Panc1 (cell line): Measurements from ENCODE around the gene MTMR4.

Source experiments
- SIN3A ChIP-seq: IDR thresholded peaks from 2 replicates; pipeline ENCODE4 v1.6.1; 2012; ENCODE audit warnings: low read depth, mild to moderate bottlenecking, low read length, moderate library complexity, borderline replicate concordance; ENCODE audit not compliant: insufficient read depth
- TCF7L2 ChIP-seq: IDR thresholded peaks from 2 replicates; pipeline ENCODE4 v1.6.1; 2011; ENCODE audit warnings: mild to moderate bottlenecking, low read depth, low read length, inconsistent platforms
- TF ChIP-seq, protein P1 (sequence below): fragments of 450-650 bp; IDR thresholded peaks from 2 replicates; pipeline ENCODE4 v1.5.1; 2017; ENCODE audit warnings: mild to moderate bottlenecking
- TF ChIP-seq, protein P2 (sequence below), 2 experiments: IDR thresholded peaks; 2 replicates each; pipeline ENCODE4 v1.6.1; 2011 to 2012; ENCODE audit warnings: low read depth in 2 of 2, control low read depth in 1 of 2, low read length in 1 of 2, mild to moderate bottlenecking in 1 of 2, moderate library complexity in 1 of 2; ENCODE audit not compliant: insufficient read depth in 1 of 2

GRCh38 chr17:58528443-58528842 is 14.0 kb upstream of the MTMR4 start:
- TF ChIP-seq, protein P1, sequence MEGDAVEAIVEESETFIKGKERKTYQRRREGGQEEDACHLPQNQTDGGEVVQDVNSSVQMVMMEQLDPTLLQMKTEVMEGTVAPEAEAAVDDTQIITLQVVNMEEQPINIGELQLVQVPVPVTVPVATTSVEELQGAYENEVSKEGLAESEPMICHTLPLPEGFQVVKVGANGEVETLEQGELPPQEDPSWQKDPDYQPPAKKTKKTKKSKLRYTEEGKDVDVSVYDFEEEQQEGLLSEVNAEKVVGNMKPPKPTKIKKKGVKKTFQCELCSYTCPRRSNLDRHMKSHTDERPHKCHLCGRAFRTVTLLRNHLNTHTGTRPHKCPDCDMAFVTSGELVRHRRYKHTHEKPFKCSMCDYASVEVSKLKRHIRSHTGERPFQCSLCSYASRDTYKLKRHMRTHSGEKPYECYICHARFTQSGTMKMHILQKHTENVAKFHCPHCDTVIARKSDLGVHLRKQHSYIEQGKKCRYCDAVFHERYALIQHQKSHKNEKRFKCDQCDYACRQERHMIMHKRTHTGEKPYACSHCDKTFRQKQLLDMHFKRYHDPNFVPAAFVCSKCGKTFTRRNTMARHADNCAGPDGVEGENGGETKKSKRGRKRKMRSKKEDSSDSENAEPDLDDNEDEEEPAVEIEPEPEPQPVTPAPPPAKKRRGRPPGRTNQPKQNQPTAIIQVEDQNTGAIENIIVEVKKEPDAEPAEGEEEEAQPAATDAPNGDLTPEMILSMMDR: no peak
- no peak for TF ChIP-seq SIN3A
- no peak for TF ChIP-seq TCF7L2
- TF ChIP-seq, protein P2, sequence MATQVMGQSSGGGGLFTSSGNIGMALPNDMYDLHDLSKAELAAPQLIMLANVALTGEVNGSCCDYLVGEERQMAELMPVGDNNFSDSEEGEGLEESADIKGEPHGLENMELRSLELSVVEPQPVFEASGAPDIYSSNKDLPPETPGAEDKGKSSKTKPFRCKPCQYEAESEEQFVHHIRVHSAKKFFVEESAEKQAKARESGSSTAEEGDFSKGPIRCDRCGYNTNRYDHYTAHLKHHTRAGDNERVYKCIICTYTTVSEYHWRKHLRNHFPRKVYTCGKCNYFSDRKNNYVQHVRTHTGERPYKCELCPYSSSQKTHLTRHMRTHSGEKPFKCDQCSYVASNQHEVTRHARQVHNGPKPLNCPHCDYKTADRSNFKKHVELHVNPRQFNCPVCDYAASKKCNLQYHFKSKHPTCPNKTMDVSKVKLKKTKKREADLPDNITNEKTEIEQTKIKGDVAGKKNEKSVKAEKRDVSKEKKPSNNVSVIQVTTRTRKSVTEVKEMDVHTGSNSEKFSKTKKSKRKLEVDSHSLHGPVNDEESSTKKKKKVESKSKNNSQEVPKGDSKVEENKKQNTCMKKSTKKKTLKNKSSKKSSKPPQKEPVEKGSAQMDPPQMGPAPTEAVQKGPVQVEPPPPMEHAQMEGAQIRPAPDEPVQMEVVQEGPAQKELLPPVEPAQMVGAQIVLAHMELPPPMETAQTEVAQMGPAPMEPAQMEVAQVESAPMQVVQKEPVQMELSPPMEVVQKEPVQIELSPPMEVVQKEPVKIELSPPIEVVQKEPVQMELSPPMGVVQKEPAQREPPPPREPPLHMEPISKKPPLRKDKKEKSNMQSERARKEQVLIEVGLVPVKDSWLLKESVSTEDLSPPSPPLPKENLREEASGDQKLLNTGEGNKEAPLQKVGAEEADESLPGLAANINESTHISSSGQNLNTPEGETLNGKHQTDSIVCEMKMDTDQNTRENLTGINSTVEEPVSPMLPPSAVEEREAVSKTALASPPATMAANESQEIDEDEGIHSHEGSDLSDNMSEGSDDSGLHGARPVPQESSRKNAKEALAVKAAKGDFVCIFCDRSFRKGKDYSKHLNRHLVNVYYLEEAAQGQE (IDR thresholded peaks at IDR 0.05; ENCODE audit: insufficient read depth in 1 of 2, low read depth in 2 of 2, low read length in 1 of 2): no peak
